A673 (cell line): ENCODE measurements around the gene RSU1.

Experiments used
- EZH2 ChIP-seq: fragments of 200-600 bp; sonication (generic); IDR thresholded peaks from 2 replicates; pipeline ENCODE4 v1.6.1; 2017; ENCODE audit warnings: borderline replicate concordance, low read depth, mild to moderate bottlenecking, mixed read lengths, antibody characterized with exemption, low read length; ENCODE audit not compliant: poor library complexity, severe bottlenecking
- TF ChIP-seq, protein P1 (sequence below): fragments of 300-800, 200-600 bp; sonication (generic); conservative IDR thresholded peaks from 2 replicates; pipeline ENCODE4 v1.5.1; 2017; ENCODE audit warnings: low read depth, mild to moderate bottlenecking, antibody characterized with exemption, low read length, moderate library complexity, mixed read lengths

DNA sequence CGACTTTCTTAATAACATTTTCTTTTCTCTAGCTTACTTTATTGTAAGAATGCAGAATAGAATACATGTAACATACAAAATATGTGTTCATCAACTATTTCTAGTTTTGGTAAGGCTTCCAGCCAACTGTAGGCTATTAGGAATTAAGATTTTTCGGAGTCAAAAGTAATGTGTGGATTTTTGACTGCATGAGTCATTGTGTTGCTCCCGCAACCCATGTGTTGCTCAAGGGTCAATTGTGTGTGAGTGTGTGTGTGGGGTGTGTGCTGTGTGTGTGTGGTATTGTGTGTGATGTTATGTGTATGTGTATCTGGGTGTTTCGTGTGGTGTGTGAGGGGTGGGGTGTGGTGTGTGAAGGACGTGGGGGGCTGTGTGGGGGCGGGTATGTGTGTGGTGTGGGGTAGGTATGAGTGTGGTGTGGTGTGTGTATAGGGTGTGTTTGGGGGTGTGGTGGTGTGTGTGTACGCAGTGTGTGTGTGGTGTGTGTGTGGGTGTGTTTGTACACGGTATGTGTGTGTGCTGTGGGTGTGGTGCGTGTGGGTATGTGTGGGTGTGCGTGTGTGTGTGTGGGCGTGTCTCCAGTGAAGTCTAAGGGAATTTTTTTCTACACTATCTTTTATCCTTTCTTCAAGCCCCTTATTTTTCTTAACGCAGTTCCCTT, 60.5 kb downstream of the RSU1 start:
- TF ChIP-seq, protein P1, sequence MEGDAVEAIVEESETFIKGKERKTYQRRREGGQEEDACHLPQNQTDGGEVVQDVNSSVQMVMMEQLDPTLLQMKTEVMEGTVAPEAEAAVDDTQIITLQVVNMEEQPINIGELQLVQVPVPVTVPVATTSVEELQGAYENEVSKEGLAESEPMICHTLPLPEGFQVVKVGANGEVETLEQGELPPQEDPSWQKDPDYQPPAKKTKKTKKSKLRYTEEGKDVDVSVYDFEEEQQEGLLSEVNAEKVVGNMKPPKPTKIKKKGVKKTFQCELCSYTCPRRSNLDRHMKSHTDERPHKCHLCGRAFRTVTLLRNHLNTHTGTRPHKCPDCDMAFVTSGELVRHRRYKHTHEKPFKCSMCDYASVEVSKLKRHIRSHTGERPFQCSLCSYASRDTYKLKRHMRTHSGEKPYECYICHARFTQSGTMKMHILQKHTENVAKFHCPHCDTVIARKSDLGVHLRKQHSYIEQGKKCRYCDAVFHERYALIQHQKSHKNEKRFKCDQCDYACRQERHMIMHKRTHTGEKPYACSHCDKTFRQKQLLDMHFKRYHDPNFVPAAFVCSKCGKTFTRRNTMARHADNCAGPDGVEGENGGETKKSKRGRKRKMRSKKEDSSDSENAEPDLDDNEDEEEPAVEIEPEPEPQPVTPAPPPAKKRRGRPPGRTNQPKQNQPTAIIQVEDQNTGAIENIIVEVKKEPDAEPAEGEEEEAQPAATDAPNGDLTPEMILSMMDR: no peak
- TF ChIP-seq EZH2: no peak
